ENCODE results near the gene ELFN1. TPM values are rescaled to one million over a fixed set of nuclear protein-coding genes. Genes with fewer than 3 reads are reported as not detected.
A peak's percentile ranks its signal among the peaks of the same experiment; 100 is the strongest.

The ELFN1 gene
- total and polyA plus RNA-seq, 7 experiments from 2014 or later: 0.19 TPM; not detected in 6

DNA sequence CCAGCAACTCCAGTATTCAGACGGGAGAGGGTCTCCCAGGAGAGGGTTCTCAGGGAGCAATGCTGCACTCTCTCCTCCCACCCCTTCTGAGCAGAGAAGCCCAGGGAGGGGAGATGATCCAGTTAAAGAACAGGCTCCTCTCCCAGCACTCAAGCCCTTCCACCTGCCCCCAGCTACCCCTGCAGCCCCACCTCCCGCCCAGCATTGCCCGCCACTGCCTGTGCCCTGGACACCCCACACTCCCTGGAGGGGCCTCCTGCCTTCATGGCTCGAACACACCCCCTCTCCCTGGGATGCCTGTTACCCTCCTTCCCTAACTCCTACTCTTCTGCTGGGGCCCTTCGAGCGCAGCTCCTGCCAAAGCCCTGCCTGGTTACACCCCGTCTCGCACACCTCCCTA lies 66.8 kb downstream of the ELFN1 start:
- ChIA-PET CTCF (no interaction called here), POLR2A (interaction anchor here (0.6 kb wide), 1 partner anchor 278 kb away, joined by 3 read pairs; no protein-coding TSS in a partner anchor)
- Mint-ChIP-seq H3K4me3 (peak overlapping the region in 1 of 10 donors; percentile 58), H3K4me1 (peaks cover 8 to 21% (median 16%) of the 10 kb centered on the region in 7 donors), H3K36me3 (no peaks in the 10 kb centered on the region), H3K27ac (no peak overlapping the region), H3K9me3 (peaks cover 0 to 2% (median 0%) of the 10 kb centered on the region in 11 donors), H3K27me3 (peaks cover 0 to 12% (median 7%) of the 10 kb centered on the region in 5 donors)
- peaks cover 5 to 7% of the 10 kb centered on the region in 2 donors for H3K4me1 ChIP-seq (ENCODE audit: control insufficient read depth in 2 of 2, insufficient read depth in 2 of 2, low read length in 2 of 2)
- H3K4me3 ChIP-seq (ENCODE audit: low read length): no peak overlapping the region
- H3K36me3 ChIP-seq (ENCODE audit: control insufficient read depth in 2 of 3, insufficient read depth in 3 of 3, low read length in 3 of 3): no peaks in the 10 kb centered on the region
- ATAC-seq (no peak), DNase-seq (no peak)
- no peaks in the 10 kb centered on the region for H3K9me3 ChIP-seq (ENCODE audit: control insufficient read depth in 2 of 3, low read length in 3 of 3)
- intact Hi-C loops (cut with micrococcal nuclease): no loop called here
- no peaks in the 10 kb centered on the region for H3K27me3 ChIP-seq (ENCODE audit: control insufficient read depth in 2 of 2, insufficient read depth in 2 of 2, low read length in 2 of 2)
- no peak overlapping the region for H3K27ac ChIP-seq (ENCODE audit: low read depth, low read length)

DNA sequence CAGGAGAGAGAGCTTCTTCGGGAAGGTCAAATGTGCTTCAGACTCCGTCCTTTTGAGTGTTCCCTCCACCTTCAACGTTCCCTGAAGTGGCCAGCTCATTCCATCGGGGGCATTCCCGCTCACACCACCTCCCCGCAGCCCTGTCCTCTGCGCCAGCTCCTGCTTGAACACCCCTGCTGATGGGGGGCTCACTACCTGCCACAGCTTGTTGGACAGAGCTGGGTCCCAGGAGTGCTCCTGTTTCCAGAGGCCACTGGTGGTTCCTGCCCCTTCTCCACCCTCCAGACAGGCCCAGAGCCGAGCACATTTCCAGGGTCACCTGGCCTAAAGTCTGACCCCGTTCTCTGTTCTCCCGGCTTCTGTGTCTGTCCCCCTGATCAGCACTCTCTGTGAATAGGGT lies 67.4 kb downstream of the ELFN1 start:
- H3K27me3 Mint-ChIP-seq: peaks cover 0 to 7% (median 7%) of the 10 kb centered on the region in 5 donors
- no peak overlapping the region for H3K4me3 Mint-ChIP-seq
- ATAC-seq: no peak
- no peaks in the 10 kb centered on the region for H3K36me3 Mint-ChIP-seq
- no peak overlapping the region for H3K27ac Mint-ChIP-seq
- peaks cover 10 to 12% of the 10 kb centered on the region in 2 donors for H3K4me1 ChIP-seq (ENCODE audit: control insufficient read depth in 2 of 2, insufficient read depth in 2 of 2, low read length in 2 of 2)
- DNase-seq: no peak
- H3K9me3 Mint-ChIP-seq: peaks cover 0 to 2% (median 0%) of the 10 kb centered on the region in 11 donors
- no peaks in the 10 kb centered on the region for H3K27me3 ChIP-seq (ENCODE audit: control insufficient read depth in 2 of 2, insufficient read depth in 2 of 2, low read length in 2 of 2)
- ChIA-PET POLR2A (interaction anchor here (0.6 kb wide), 1 partner anchor 279 kb away, joined by 3 read pairs; no protein-coding TSS in a partner anchor), CTCF (no interaction called here)
- H3K4me1 Mint-ChIP-seq: peaks cover 10 to 25% (median 17%) of the 10 kb centered on the region in 7 donors
- no peak overlapping the region for H3K4me3 ChIP-seq (ENCODE audit: low read length)
- no peak overlapping the region for H3K27ac ChIP-seq (ENCODE audit: low read depth, low read length)
- no peaks in the 10 kb centered on the region for H3K9me3 ChIP-seq (ENCODE audit: control insufficient read depth in 2 of 3, low read length in 3 of 3)
- intact Hi-C loops (cut with micrococcal nuclease): no loop called here
- H3K36me3 ChIP-seq (ENCODE audit: control insufficient read depth in 2 of 3, insufficient read depth in 3 of 3, low read length in 3 of 3): no peaks in the 10 kb centered on the region

DNA sequence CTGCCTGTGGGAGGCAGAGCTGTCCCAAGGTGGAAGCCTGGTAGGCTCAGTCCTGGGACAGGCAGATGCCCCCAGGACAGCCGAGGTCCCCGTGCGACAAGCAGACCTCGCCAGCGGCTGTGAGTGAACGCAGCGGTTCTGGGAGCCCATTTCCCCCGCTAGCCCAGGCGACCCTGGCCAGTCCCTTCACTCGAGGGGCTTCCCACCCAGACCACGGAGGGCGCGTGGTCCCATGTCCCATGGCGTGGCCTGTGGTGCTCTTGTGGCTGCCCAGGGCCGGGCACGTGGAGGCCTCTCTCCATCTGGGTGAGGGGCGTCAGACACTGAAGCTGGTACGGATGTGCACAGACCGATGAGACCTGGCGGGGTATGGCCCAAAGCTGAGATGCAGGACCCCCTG lies 67.9 kb downstream of the ELFN1 start:
- Histone ChIP-seq H3K27me3 (ENCODE audit: control insufficient read depth in 2 of 2, insufficient read depth in 2 of 2, low read length in 2 of 2) (no peaks in the 10 kb centered on the region), H3K4me1 (ENCODE audit: control insufficient read depth in 2 of 2, insufficient read depth in 2 of 2, low read length in 2 of 2) (peaks cover 12 to 13% of the 10 kb centered on the region in 2 donors), H3K36me3 (ENCODE audit: control insufficient read depth in 2 of 3, insufficient read depth in 3 of 3, low read length in 3 of 3) (no peaks in the 10 kb centered on the region), H3K27ac (ENCODE audit: low read depth, low read length) (no peak overlapping the region), H3K9me3 (ENCODE audit: control insufficient read depth in 2 of 3, low read length in 3 of 3) (no peaks in the 10 kb centered on the region), H3K4me3 (ENCODE audit: low read length) (no peak overlapping the region)
- CTCF ChIA-PET: no interaction called here
- DNase-seq (no peak), ATAC-seq (no peak)
- H3K27me3 Mint-ChIP-seq: peaks cover 0 to 9% (median 7%) of the 10 kb centered on the region in 5 donors
- peak overlapping the region in 3 of 10 donors; percentile 59 to 64 (median 61) for H3K4me3 Mint-ChIP-seq
- intact Hi-C loops (cut with micrococcal nuclease): no loop called here
- no peaks in the 10 kb centered on the region for H3K36me3 Mint-ChIP-seq
- H3K9me3 Mint-ChIP-seq: peaks cover 0 to 2% (median 0%) of the 10 kb centered on the region in 11 donors
- POLR2A ChIA-PET: no interaction called here
- peaks cover 13 to 29% (median 21%) of the 10 kb centered on the region in 7 donors for H3K4me1 Mint-ChIP-seq
- no peak overlapping the region for H3K27ac Mint-ChIP-seq

DNA sequence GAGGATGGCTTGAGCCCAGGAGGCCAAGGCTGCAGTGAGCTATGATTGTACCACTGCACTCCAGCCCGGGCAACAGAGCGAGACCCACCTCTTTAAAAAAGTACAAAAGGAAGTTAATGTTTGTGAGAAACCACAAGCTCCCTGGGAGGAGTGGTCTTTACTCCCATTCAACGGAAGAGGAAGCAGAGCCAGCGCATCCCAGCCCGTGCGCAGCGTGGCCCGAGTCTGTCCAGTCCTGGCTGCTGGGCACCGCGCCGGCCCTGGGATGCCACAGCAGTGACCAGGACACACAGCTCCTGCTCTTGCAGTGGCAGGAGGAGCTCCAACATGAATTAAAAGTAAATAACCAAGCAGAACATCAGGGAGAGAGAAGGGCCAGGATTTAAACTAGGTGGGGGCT lies 68.4 kb downstream of the ELFN1 start:
- H3K27me3 ChIP-seq (ENCODE audit: control insufficient read depth in 2 of 2, insufficient read depth in 2 of 2, low read length in 2 of 2): no peaks in the 10 kb centered on the region
- H3K4me1 Mint-ChIP-seq: peaks cover 13 to 31% (median 22%) of the 10 kb centered on the region in 7 donors
- no peak overlapping the region for H3K4me3 ChIP-seq (ENCODE audit: low read length)
- intact Hi-C loops (cut with micrococcal nuclease): no loop called here
- peaks cover 0 to 9% (median 7%) of the 10 kb centered on the region in 5 donors for H3K27me3 Mint-ChIP-seq
- H3K27ac ChIP-seq (ENCODE audit: low read depth, low read length): no peak overlapping the region
- CTCF ChIA-PET: no interaction called here
- H3K36me3 Mint-ChIP-seq: no peaks in the 10 kb centered on the region
- POLR2A ChIA-PET: no interaction called here
- no peaks in the 10 kb centered on the region for H3K36me3 ChIP-seq (ENCODE audit: control insufficient read depth in 2 of 3, insufficient read depth in 3 of 3, low read length in 3 of 3)
- peaks cover 0 to 2% (median 0%) of the 10 kb centered on the region in 11 donors for H3K9me3 Mint-ChIP-seq
- peak overlapping the region in 1 of 9 donors; percentile 57 for H3K27ac Mint-ChIP-seq
- DNase-seq (no peak), ATAC-seq (no peak)
- H3K4me3 Mint-ChIP-seq: peak overlapping the region in 9 of 10 donors; percentile 2 to 69 (median 55)
- no peaks in the 10 kb centered on the region for H3K9me3 ChIP-seq (ENCODE audit: control insufficient read depth in 2 of 3, low read length in 3 of 3)
- peaks cover 12 to 13% of the 10 kb centered on the region in 2 donors for H3K4me1 ChIP-seq (ENCODE audit: control insufficient read depth in 2 of 2, insufficient read depth in 2 of 2, low read length in 2 of 2)

DNA sequence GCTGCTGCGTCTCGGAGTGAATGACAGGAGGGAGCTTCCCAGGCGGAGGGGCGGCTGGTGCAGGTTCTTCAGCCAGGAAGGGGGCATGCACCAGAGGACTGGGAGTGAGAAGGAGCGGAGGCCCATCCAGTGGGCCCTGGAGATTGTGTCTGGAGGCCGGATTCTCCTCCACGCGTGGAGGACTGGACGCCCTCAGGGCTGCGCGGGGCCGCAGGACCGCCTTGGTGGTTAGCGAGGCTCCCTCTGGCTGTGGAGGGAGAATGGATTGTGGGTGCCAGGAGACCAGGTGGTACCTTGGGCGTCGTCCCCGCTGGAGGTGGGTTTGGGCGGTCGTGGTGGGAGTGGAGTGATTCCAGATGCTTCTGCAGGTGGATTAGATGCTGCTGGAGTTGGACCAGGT lies 68.9 kb downstream of the ELFN1 start:
- H3K27me3 ChIP-seq (ENCODE audit: control insufficient read depth in 2 of 2, insufficient read depth in 2 of 2, low read length in 2 of 2): no peaks in the 10 kb centered on the region
- peaks cover 12 to 13% of the 10 kb centered on the region in 2 donors for H3K4me1 ChIP-seq (ENCODE audit: control insufficient read depth in 2 of 2, insufficient read depth in 2 of 2, low read length in 2 of 2)
- intact Hi-C loops (cut with micrococcal nuclease): no loop called here
- peaks cover 0 to 9% (median 7%) of the 10 kb centered on the region in 5 donors for H3K27me3 Mint-ChIP-seq
- H3K4me3 ChIP-seq (ENCODE audit: low read length): no peak overlapping the region
- H3K4me3 Mint-ChIP-seq: peak overlapping the region in 4 of 10 donors; percentile 29 to 64 (median 58)
- peaks cover 0 to 2% (median 0%) of the 10 kb centered on the region in 11 donors for H3K9me3 Mint-ChIP-seq
- POLR2A ChIA-PET: no interaction called here
- ATAC-seq: no peak
- peak overlapping the region in 1 of 9 donors; percentile 57 for H3K27ac Mint-ChIP-seq
- no peaks in the 10 kb centered on the region for H3K36me3 Mint-ChIP-seq
- peaks cover 13 to 31% (median 22%) of the 10 kb centered on the region in 7 donors for H3K4me1 Mint-ChIP-seq
- DNase-seq: no peak
- H3K9me3 ChIP-seq (ENCODE audit: control insufficient read depth in 2 of 3, low read length in 3 of 3): no peaks in the 10 kb centered on the region
- no peak overlapping the region for H3K27ac ChIP-seq (ENCODE audit: low read depth, low read length)
- H3K36me3 ChIP-seq (ENCODE audit: control insufficient read depth in 2 of 3, insufficient read depth in 3 of 3, low read length in 3 of 3): no peaks in the 10 kb centered on the region
- CTCF ChIA-PET: no interaction called here

DNA sequence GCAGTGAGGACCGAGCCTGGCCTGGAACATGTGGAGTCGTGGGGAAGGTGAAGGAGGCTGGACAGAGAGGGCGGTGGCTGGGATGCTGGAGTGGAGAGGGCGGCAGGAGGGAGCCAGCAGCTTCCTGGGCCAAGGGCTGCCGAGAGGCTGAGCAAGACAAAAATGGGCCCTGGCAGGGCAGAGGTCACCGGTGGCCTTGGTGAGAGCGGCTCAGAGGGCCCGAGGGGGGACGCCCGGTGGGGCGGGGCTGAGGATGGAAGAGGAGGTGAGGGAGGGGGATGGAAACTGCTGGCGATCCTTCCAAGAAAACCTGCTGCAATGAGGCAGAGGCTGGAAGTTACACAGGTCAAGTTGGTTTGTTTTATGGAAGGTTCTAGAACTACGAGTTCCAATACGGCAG lies 69.5 kb downstream of the ELFN1 start:
- intact Hi-C loops (cut with micrococcal nuclease): no loop called here

GRCh38 chr7:1740214-1740613 lies 70.1 kb downstream of the ELFN1 start:
- Mint-ChIP-seq H3K27me3 (peaks cover 0 to 9% (median 7%) of the 10 kb centered on the region in 5 donors), H3K27ac (no peak overlapping the region), H3K36me3 (no peaks in the 10 kb centered on the region), H3K9me3 (peaks cover 0 to 2% (median 0%) of the 10 kb centered on the region in 11 donors), H3K4me3 (no peak overlapping the region), H3K4me1 (peaks cover 13 to 31% (median 22%) of the 10 kb centered on the region in 7 donors)
- ATAC-seq (no peak), DNase-seq (no peak)
- Histone ChIP-seq H3K9me3 (ENCODE audit: control insufficient read depth in 2 of 3, low read length in 3 of 3) (no peaks in the 10 kb centered on the region), H3K36me3 (ENCODE audit: control insufficient read depth in 2 of 3, insufficient read depth in 3 of 3, low read length in 3 of 3) (no peaks in the 10 kb centered on the region), H3K4me1 (ENCODE audit: control insufficient read depth in 2 of 2, insufficient read depth in 2 of 2, low read length in 2 of 2) (peaks cover 12 to 13% of the 10 kb centered on the region in 2 donors), H3K4me3 (ENCODE audit: low read length) (no peak overlapping the region), H3K27ac (ENCODE audit: low read depth, low read length) (no peak overlapping the region), H3K27me3 (ENCODE audit: control insufficient read depth in 2 of 2, insufficient read depth in 2 of 2, low read length in 2 of 2) (no peaks in the 10 kb centered on the region)
- ChIA-PET POLR2A (no interaction called here), CTCF (no interaction called here)
- intact Hi-C loops (cut with micrococcal nuclease): no loop called here

More for the DNA sequence above, 69.5 kb downstream of the ELFN1 start:
- H3K36me3 Mint-ChIP-seq: no peaks in the 10 kb centered on the region
- H3K27ac ChIP-seq (ENCODE audit: low read depth, low read length): no peak overlapping the region
- DNase-seq (no peak), ATAC-seq (no peak)
- no peaks in the 10 kb centered on the region for H3K9me3 ChIP-seq (ENCODE audit: control insufficient read depth in 2 of 3, low read length in 3 of 3)
- no peaks in the 10 kb centered on the region for H3K36me3 ChIP-seq (ENCODE audit: control insufficient read depth in 2 of 3, insufficient read depth in 3 of 3, low read length in 3 of 3)
- H3K4me3 Mint-ChIP-seq: peak overlapping the region in 1 of 10 donors; percentile 64
- H3K27me3 Mint-ChIP-seq: peaks cover 0 to 9% (median 7%) of the 10 kb centered on the region in 5 donors
- CTCF ChIA-PET: no interaction called here
- H3K27ac Mint-ChIP-seq: no peak overlapping the region
- peaks cover 12 to 13% of the 10 kb centered on the region in 2 donors for H3K4me1 ChIP-seq (ENCODE audit: control insufficient read depth in 2 of 2, insufficient read depth in 2 of 2, low read length in 2 of 2)
- POLR2A ChIA-PET: no interaction called here
- H3K9me3 Mint-ChIP-seq: peaks cover 0 to 2% (median 0%) of the 10 kb centered on the region in 11 donors
- no peaks in the 10 kb centered on the region for H3K27me3 ChIP-seq (ENCODE audit: control insufficient read depth in 2 of 2, insufficient read depth in 2 of 2, low read length in 2 of 2)
- no peak overlapping the region for H3K4me3 ChIP-seq (ENCODE audit: low read length)
- peaks cover 13 to 31% (median 22%) of the 10 kb centered on the region in 7 donors for H3K4me1 Mint-ChIP-seq

All from naive thymus-derived CD4-positive, alpha-beta T cell (primary cell).